ENCODE data around the gene GTF3C1. TPM values are rescaled to one million over a fixed set of nuclear protein-coding genes. Genes with fewer than 3 reads are reported as not detected.
A peak's percentile ranks its signal among the peaks of the same experiment; 100 is the strongest.

GTF3C1 gene
- total RNA-seq, 2 donors from 2014 or later: 38.7 to 161 TPM

- WGBS, 2 donors: 86 to 97% methylated on average over 8 to 9 of the region's 9 CpGs
- intact Hi-C loops (cut with DNase I): no loop called here
- no peaks in the 10 kb centered on the region for H3K27me3 ChIP-seq
- H3K36me3 ChIP-seq (replicated peaks in 1 of 2; ENCODE audit: insufficient read depth in 1 of 2, low read depth in 2 of 2): peaks cover 7 to 66% of the 10 kb centered on the region in 2 donors
- H3K4me1 ChIP-seq: no peaks in the 10 kb centered on the region
- DNase-seq (no peak), ATAC-seq (no peak)
- H3K9me3 ChIP-seq: no peaks in the 10 kb centered on the region
- no peak overlapping the region for H3K4me3 ChIP-seq
- no peak overlapping the region for H3K27ac ChIP-seq
- TF ChIP-seq CTCF (IDR thresholded peaks at IDR 0.05): no peak
- TF ChIP-seq POLR2A (IDR thresholded peaks at IDR 0.05): no peak
These were observed 50.1 kb downstream of the GTF3C1 start for GRCh38 chr16:27499659-27500055.

- no peak overlapping the region for H3K27ac ChIP-seq
- intact Hi-C loops (cut with DNase I): no loop called here
- no peak overlapping the region for H3K4me3 ChIP-seq
- H3K9me3 ChIP-seq: no peaks in the 10 kb centered on the region
- H3K36me3 ChIP-seq (replicated peaks in 1 of 2; ENCODE audit: insufficient read depth in 1 of 2, low read depth in 2 of 2): peaks cover 8 to 64% of the 10 kb centered on the region in 2 donors
- ATAC-seq (no peak), DNase-seq (no peak)
- H3K4me1 ChIP-seq: no peaks in the 10 kb centered on the region
- TF ChIP-seq CTCF (IDR thresholded peaks at IDR 0.05) (no peak), POLR2A (IDR thresholded peaks at IDR 0.05) (no peak)
- 91 to 92% methylated on average over 14 of the region's 14 CpGs for whole genome bisulfite sequencing, 2 donors
- no peaks in the 10 kb centered on the region for H3K27me3 ChIP-seq
These were observed 50.6 kb downstream of the GTF3C1 start for GRCh38 chr16:27498916-27499658.

GRCh38 chr16:27498031-27498825 lies 51.5 kb downstream of the GTF3C1 start:
- DNase-seq (no peak), ATAC-seq (no peak)
- H3K9me3 ChIP-seq: no peaks in the 10 kb centered on the region
- H3K27ac ChIP-seq: no peak overlapping the region
- intact Hi-C loops (cut with DNase I): no loop called here
- TF ChIP-seq CTCF (IDR thresholded peaks at IDR 0.05) (no peak), POLR2A (IDR thresholded peaks at IDR 0.05) (no peak)
- no peaks in the 10 kb centered on the region for H3K4me1 ChIP-seq
- H3K27me3 ChIP-seq: no peaks in the 10 kb centered on the region
- H3K36me3 ChIP-seq (replicated peaks in 1 of 2; ENCODE audit: insufficient read depth in 1 of 2, low read depth in 2 of 2): peaks cover 8 to 66% of the 10 kb centered on the region in 2 donors
- no peak overlapping the region for H3K4me3 ChIP-seq
- WGBS, 2 donors: 82 to 90% methylated on average over 8 to 9 of the region's 9 CpGs

- no peak for ATAC-seq
- DNase-seq: peak in 1 of 4 donors; percentile 20
- Histone ChIP-seq H3K9me3 (no peaks in the 10 kb centered on the region), H3K4me1 (no peaks in the 10 kb centered on the region), H3K27me3 (no peaks in the 10 kb centered on the region), H3K27ac (no peak overlapping the region), H3K36me3 (replicated peaks in 1 of 2; ENCODE audit: insufficient read depth in 1 of 2, low read depth in 2 of 2) (peaks cover 18 to 53% of the 10 kb centered on the region in 2 donors), H3K4me3 (no peak overlapping the region)
- no peak for TF ChIP-seq POLR2A (IDR thresholded peaks at IDR 0.05)
- no peak for TF ChIP-seq CTCF (IDR thresholded peaks at IDR 0.05)
- 89 to 90% methylated on average over 11 to 13 of the region's 13 CpGs for WGBS, 2 donors
- intact Hi-C loops (cut with DNase I): no loop called here
These were observed 54.5 kb downstream of the GTF3C1 start for GRCh38 chr16:27495191-27495590.
